ENCODE measurements around the gene NDUFV2. TPM values are rescaled to one million over a fixed set of nuclear protein-coding genes. Genes with fewer than 3 reads are reported as not detected.

Gene NDUFV2
- total and polyA plus RNA-seq, 2 of the 13 experiments (the other 11 are each of a cell fraction or from before 2014, with no cell fraction given) = 216 to 299 TPM

DNA sequence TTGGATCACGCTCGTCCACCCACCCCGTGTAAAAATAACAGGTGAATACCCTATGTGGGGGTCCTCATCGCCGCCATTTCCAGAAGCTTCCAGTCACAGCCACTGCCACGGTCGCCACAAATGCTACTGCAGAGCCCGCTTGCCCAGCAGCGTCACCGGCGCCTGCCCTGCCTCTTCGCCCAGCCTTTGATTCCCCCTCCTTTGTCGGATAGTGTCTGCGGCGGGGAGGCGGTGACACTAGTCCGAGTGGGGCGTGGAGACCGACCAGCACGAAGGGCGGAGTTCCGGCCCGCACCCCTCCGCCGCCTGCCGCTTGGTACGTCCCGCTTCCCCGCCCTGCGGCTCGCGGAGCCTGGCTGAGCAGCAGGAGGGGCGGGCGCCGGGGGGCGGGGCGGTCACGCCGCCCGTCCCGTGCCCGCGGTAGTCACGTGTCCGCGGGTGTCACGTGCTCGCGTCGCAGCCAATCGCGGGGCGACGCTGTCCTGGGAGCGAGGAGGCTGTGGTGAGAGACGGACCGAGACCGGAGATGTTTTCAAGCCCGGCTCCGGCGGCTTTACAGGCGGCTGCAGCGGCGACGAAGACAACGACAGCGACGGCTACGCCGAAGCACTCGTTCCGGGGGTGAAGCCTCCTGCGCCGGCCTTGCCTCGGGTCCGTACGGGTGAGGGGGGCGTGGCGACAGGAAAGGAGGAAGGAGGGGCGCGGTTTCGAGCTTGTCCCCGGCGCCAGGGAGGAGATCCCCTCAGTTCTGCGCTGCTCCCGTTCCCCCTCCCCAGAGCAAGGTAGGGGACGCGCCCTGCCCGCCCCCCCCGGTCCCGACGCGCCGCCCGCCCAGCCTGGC, 34.0 kb downstream of the NDUFV2 start, which contains the start of gene ANKRD12 (continued):
- TF ChIP-seq, protein P1, sequence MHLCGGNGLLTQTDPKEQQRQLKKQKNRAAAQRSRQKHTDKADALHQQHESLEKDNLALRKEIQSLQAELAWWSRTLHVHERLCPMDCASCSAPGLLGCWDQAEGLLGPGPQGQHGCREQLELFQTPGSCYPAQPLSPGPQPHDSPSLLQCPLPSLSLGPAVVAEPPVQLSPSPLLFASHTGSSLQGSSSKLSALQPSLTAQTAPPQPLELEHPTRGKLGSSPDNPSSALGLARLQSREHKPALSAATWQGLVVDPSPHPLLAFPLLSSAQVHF (CRISPR knock-in tag; IDR thresholded peaks at IDR 0.05) = peak; percentile 70; the same call in 1 of the 2 replicates
- no peak for TF ChIP-seq ZNF550 (CRISPR knock-in tag; IDR thresholded peaks at IDR 0.05; ENCODE audit: borderline replicate concordance)
- TF ChIP-seq, protein P2, sequence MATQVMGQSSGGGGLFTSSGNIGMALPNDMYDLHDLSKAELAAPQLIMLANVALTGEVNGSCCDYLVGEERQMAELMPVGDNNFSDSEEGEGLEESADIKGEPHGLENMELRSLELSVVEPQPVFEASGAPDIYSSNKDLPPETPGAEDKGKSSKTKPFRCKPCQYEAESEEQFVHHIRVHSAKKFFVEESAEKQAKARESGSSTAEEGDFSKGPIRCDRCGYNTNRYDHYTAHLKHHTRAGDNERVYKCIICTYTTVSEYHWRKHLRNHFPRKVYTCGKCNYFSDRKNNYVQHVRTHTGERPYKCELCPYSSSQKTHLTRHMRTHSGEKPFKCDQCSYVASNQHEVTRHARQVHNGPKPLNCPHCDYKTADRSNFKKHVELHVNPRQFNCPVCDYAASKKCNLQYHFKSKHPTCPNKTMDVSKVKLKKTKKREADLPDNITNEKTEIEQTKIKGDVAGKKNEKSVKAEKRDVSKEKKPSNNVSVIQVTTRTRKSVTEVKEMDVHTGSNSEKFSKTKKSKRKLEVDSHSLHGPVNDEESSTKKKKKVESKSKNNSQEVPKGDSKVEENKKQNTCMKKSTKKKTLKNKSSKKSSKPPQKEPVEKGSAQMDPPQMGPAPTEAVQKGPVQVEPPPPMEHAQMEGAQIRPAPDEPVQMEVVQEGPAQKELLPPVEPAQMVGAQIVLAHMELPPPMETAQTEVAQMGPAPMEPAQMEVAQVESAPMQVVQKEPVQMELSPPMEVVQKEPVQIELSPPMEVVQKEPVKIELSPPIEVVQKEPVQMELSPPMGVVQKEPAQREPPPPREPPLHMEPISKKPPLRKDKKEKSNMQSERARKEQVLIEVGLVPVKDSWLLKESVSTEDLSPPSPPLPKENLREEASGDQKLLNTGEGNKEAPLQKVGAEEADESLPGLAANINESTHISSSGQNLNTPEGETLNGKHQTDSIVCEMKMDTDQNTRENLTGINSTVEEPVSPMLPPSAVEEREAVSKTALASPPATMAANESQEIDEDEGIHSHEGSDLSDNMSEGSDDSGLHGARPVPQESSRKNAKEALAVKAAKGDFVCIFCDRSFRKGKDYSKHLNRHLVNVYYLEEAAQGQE (IDR thresholded peaks at IDR 0.05; ENCODE audit: borderline replicate concordance in 1 of 2, low read depth in 1 of 2, low read length in 2 of 2) = no peak
- no peak for TF ChIP-seq KDM6A (CRISPR knock-in tag; IDR thresholded peaks at IDR 0.05; ENCODE audit: low read depth)
- TF ChIP-seq NFE2L2 (IDR thresholded peaks at IDR 0.05; ENCODE audit: low read length) = no peak
- TF ChIP-seq ZNF326 (CRISPR knock-in tag; IDR thresholded peaks at IDR 0.05; ENCODE audit: borderline replicate concordance) = no peak
- no peak for TF ChIP-seq ZNF652 (CRISPR knock-in tag; IDR thresholded peaks at IDR 0.05; ENCODE audit: borderline replicate concordance, low read depth)
- TF ChIP-seq, protein P3, sequence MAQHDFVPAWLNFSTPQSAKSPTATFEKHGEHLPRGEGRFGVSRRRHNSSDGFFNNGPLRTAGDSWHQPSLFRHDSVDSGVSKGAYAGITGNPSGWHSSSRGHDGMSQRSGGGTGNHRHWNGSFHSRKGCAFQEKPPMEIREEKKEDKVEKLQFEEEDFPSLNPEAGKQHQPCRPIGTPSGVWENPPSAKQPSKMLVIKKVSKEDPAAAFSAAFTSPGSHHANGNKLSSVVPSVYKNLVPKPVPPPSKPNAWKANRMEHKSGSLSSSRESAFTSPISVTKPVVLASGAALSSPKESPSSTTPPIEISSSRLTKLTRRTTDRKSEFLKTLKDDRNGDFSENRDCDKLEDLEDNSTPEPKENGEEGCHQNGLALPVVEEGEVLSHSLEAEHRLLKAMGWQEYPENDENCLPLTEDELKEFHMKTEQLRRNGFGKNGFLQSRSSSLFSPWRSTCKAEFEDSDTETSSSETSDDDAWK (CRISPR knock-in tag; IDR thresholded peaks at IDR 0.05) = no peak
- peak; percentile 26 for TF ChIP-seq ZNF746 (CRISPR knock-in tag; IDR thresholded peaks at IDR 0.05)
- TF ChIP-seq ZBTB20 (CRISPR knock-in tag; IDR thresholded peaks at IDR 0.05; ENCODE audit: borderline replicate concordance, low read depth) = no peak
- peak; percentile 72; the same call in 1 of the 2 replicates for TF ChIP-seq ZNF773 (CRISPR knock-in tag; IDR thresholded peaks at IDR 0.05; ENCODE audit: borderline replicate concordance)
- TF ChIP-seq, protein P4, sequence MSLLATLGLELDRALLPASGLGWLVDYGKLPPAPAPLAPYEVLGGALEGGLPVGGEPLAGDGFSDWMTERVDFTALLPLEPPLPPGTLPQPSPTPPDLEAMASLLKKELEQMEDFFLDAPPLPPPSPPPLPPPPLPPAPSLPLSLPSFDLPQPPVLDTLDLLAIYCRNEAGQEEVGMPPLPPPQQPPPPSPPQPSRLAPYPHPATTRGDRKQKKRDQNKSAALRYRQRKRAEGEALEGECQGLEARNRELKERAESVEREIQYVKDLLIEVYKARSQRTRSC (CRISPR knock-in tag; IDR thresholded peaks at IDR 0.05; ENCODE audit: low read depth) = peak; percentile 50; the same call in 1 of the 2 replicates
- TF ChIP-seq KAT7 (CRISPR knock-in tag; IDR thresholded peaks at IDR 0.05; ENCODE audit: borderline replicate concordance) = peak; percentile 92
- TF ChIP-seq, protein P5, sequence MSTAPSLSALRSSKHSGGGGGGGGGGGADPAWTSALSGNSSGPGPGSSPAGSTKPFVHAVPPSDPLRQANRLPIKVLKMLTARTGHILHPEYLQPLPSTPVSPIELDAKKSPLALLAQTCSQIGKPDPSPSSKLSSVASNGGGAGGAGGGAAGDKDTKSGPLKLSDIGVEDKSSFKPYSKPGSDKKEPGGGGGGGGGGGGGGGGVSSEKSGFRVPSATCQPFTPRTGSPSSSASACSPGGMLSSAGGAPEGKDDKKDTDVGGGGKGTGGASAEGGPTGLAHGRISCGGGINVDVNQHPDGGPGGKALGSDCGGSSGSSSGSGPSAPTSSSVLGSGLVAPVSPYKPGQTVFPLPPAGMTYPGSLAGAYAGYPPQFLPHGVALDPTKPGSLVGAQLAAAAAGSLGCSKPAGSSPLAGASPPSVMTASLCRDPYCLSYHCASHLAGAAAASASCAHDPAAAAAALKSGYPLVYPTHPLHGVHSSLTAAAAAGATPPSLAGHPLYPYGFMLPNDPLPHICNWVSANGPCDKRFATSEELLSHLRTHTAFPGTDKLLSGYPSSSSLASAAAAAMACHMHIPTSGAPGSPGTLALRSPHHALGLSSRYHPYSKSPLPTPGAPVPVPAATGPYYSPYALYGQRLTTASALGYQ (CRISPR knock-in tag; IDR thresholded peaks at IDR 0.05) = peak; percentile 51; the same call in 1 of the 2 replicates
- peak; percentile 53; the same call in 1 of the 2 replicates for TF ChIP-seq FOXK1 (CRISPR knock-in tag; IDR thresholded peaks at IDR 0.05; ENCODE audit: borderline replicate concordance, low read depth)
- no peak for TF ChIP-seq FOXA1 (IDR thresholded peaks at IDR 0.05)
- peak; percentile 19; the same call in 1 of the 2 replicates for TF ChIP-seq FOXA1 (CRISPR knock-in tag; IDR thresholded peaks at IDR 0.05)
- no peak for TF ChIP-seq ZNF124 (CRISPR knock-in tag; IDR thresholded peaks at IDR 0.05)
